GM18508 (cell line): ENCODE results near the gene MARCHF7.
"Not testable (repeated sequence)": the region's sequence is repeated elsewhere in the genome, so short reads cannot be mapped to it uniquely, and the experiment has no call there.

ENCODE experiments used
- ATAC-seq: cut with Tn5 transposase; IDR thresholded peaks from one replicate; pipeline ENCODE4 v1.9.1; 2021; ENCODE audit warnings: moderate number of reproducible peaks; ENCODE audit not compliant: insufficient read depth, unreplicated experiment

The MARCHF7 gene

DNA sequence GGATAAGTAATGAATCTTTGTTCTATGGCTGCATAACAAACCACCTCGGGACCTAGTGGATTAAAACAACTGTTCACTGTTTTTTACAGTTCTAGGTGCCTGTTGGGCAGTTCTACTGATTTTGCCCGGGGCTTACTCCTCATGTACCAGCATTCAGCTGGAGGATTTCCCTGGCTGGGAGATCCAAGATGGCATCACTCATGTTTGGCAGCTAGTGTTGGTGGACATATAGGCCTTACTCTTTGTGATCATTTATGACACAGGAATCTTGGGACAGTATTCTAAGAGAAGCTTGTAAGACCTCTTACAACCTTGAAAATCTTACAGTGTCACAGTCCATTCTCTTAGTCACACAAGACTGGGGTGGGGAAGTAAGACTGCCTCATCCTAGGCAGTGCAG, 4.6 kb downstream of the MARCHF7 start:
- no peak for ATAC-seq

DNA sequence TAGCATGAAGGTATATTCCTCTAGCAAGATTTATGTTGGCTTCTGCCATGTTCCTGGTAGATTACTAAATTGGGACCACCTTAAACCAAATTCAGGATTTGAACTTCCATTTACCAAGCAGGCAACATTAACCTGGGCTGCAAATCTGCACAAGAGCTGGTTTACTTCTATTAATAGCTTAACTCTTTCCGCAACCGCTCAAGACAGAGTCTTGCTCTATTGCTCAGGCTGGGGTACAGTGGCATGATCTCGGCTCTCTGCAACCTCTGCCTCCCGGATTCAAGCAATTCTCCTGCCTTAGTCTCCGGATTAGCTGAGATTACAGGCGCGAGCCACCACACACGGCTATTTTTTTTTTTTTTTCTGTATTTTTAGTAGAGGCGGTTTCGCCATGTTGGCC, 8.4 kb downstream of the MARCHF7 start:
- no peak for ATAC-seq

- ATAC-seq, result no peak
Observed at GRCh38 chr2:159722580-159722979, 10.3 kb downstream of the MARCHF7 start.

DNA sequence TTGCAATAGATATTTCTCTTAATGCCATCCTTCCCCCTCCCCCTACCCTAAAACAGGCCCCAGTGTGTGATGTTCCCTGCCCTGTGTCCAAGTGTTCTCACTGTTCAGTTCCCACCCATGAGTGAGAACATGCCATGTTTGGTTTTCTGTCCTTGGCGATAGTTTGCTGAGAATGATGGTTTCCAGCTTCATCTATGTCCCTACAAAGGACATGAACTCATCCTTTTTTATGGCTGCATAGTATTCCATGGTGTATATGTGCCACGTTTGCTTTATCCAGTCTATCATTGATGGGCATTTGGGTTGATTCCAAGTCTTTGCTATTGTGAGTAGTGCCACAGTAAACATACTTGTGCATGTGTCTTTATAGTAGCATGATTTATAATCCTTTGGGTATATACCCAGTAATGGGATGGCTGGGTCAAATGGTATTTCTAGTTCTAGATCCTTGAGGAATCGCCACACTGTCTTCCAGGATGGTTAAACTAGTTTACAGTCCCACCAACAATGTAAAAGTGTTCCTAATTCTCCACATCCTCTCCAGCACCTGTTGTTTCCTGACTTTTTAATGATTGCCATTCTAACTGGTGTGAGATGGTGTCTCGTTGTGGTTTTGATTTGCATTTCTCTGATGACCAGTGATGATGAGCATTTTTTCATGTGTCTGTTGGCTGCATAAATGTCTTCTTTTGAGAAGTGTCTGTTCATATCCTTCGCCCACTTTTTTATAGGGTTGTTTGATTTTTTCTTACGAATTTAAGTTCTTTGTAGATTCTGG, 12.7 kb downstream of the MARCHF7 start:
- ATAC-seq, result not testable (repeated sequence)

DNA sequence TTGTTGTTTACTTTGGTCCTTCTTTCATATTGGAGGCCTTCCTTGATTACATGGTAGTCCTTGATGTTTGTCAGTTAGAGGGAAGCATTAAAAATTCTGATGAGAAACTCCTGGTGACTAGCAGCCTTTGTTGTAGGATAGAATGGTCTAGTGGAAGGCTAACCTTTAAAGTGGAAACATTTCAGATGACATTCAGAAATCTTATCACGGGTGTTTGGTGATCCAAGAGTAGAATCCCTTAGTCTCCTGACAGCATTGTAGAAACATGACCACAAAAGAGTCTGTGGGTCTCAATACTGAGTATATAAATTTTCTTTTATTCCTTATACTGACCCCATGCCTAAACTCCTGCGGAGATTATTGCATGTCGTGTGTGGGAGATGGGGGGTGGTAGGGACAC, 13.4 kb downstream of the MARCHF7 start:
- ATAC-seq, result no peak

DNA sequence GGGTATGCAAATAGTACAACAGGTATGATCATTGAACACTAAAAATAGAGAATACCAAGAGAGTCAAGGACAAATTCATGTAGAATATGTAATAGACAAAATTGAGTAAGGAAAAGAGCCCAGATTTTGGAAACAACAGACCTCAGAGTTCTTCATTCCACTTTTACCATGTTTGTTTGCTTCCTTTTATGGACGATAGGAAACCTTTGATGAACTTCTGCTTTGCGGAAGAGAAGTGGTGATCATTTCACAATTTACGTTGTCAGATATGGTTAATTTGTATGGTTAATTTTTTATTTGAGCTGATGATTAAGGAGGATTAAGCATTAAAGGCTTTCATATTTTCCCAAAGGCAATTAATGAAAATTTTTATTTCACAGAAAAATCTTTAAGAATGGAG, 16.3 kb downstream of the MARCHF7 start:
- ATAC-seq, result no peak

DNA sequence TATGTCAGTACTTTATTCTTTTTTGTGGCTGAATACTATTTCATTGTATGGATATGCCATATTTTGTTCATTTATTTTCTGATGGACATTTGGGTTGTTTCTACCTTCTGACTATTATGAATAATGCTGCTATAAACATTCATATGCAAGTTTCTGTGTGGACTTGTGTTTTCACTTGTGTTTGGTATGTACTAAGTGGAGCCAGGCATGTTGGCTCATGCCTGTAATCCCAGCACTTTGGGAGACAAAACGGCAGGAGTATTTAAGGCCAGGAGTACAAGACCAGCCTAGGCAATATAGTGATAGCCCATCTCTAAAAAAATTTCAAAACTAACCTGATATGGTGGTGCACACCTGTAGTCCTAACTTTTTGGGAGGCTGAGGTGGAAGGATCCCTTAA, 23.3 kb downstream of the MARCHF7 start:
- no peak for ATAC-seq

- ATAC-seq, result no peak
Observed at GRCh38 chr2:159736048-159736447, 23.7 kb downstream of the MARCHF7 start.

- ATAC-seq, result no peak
Observed at GRCh38 chr2:159737292-159737916, 25.1 kb downstream of the MARCHF7 start.

DNA sequence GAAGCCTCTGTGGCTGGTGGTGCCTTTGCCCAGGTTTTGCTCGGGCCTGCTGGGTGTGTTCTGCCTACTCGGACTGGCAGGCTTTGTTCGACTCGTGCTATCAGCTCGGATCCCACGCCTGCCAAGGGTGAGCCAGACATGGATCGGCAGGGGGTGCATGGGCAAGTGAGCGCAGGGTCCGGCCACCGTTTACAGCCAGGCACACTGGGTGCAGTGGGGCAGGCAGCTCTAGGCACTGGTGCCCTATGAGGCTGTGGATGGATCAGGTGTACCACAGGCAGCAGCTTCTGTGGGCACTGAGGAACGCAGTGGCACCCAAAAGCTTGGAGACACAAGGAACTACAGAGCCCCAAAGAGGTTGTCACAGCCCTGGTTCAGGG, 25.6 kb downstream of the MARCHF7 start:
- ATAC-seq, result no peak

DNA sequence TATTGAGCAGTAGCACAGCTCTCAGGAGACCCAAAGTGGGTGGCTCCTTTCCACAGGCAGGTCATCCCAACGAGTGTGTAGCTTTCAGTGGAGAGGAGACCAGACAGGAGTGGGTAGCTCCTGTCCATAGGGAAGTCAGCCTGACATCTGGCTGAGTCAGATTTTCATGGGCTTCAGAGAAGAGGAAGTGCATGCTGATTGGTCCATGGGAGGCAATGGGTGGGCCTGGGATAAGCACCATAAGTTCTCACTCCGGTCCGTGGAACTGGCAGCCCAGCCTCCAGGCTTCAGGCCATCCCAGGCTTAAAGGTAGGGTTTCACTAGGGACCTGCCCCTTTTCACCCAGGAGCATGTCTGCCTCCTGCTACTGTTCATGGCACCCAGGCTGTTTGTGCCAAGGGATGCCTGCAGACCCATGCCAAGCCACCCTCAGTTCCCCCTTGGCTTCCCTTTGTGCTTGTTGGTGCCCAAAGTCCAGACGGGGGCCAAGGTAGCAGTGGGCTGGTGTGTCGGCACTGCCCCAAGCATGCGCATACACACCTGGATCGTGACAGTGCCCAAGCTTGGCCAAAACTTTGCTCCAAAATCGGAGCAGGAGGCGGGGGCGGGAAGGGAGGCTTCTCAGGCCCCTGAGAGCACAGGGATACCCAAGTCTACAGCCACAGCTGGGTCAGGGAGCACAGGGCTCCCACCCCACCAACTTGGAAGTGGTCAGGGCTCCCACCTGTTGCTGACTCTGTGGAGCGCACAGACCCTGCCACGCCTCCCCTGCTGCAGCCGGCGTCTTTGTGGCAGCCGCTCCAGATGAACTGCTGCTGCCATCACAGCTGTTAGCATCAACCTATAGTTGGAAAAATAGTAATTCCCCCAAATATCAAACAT, 26.4 kb downstream of the MARCHF7 start:
- ATAC-seq, result no peak

DNA sequence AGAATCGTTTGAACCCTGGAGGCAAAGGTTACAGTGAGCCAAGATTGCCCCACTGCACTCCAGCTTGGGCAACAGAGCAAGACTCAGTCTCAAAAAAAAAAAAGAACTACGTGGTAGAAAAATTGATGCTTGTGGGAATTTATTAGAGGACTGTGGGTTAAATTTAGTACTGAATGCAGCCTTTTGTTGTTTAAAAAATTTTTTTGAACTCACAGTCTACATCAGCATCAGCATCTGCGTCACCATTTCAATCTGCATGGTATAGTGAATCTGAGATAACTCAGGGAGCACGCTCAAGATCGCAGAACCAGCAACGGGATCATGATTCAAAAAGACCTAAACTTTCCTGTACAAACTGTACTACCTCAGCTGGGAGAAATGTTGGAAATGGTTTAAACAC, 30.5 kb downstream of the MARCHF7 start:
- ATAC-seq, result no peak

- ATAC-seq, result no peak
Observed at GRCh38 chr2:159744363-159744762, 32.1 kb downstream of the MARCHF7 start.

- ATAC-seq, result not testable (repeated sequence)
Observed at GRCh38 chr2:159745237-159745636, 32.9 kb downstream of the MARCHF7 start.

- ATAC-seq, result no peak
Observed at GRCh38 chr2:159748089-159748488, 35.8 kb downstream of the MARCHF7 start.

- ATAC-seq, result no peak
Observed at GRCh38 chr2:159750873-159751272, 38.6 kb downstream of the MARCHF7 start.

DNA sequence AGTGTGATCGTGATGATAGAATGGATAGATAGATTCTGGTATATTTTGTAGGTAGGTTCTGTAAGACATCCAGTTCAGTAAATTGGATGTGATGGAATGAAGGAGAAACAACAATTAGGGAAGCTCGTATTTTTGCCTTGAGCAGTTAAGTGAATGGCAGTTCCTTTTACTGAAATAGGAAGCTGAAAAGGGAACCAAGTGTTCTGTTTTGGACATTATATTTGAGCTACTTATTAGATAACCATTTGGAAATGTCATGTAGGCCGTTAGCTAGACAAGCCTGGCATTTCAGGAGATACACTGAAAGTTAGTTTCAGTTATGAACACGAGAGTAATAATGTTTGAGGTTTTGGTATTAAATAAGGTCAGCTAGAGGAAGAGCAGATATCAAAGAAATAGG, 41.5 kb downstream of the MARCHF7 start:
- ATAC-seq, result no peak

GRCh38 chr2:159755014-159755413, 42.7 kb downstream of the MARCHF7 start:
- ATAC-seq, result no peak

DNA sequence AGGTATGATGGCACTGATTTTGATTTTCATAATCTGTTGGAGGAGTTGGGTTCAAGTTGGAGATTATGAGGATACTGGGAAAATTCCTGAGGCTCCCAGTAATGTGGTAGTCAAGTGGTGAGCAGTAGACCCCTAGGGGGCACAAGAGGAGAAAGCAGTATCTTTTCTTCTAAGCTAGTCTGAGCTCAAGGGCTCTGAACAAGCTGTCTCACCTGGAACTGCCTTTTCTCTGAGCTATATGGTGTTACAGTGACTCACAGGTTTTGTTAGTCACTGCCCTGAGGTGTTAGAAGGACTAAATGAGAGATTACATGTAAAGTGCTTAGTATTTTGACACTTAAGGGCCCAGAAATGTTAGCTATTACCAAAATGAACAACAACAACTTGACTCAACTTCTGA, 43.5 kb downstream of the MARCHF7 start:
- ATAC-seq, result no peak

DNA sequence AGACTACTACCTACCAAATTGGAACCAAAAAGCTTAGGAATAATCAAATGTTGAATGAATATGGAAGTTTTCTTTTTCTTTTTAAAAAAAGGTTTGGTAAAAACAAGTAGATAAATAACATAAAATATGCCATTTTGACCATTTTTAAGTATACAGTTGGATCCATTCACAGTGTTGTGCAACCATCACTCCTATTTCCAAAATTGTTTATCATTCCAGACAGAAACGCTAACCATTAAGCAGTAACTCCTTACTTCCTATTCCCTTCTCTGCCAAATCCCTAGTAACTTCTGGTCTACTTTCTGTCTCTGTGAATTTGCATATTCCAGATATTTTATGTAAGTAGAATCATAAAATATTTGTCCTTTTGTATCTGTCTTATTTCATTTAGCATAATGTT, 45.9 kb downstream of the MARCHF7 start:
- no peak for ATAC-seq

DNA sequence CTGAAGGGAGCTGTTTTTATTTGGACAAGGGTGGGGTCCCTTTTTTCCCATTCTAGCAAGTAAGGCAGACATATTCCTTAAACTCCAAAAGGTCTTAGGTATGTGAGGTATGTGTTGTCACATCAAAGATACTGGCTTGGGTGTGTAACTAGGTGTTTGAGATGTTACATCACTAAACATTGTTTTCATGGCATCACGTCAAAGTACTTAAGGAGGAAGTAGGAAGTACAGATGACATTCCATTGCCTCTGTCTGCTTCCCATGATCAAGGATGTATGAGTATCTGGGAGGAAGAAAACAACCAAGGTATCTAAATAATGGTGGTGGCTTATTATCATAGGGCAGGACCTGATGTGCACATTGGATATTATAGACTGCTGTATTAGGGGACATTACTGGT, 46.4 kb downstream of the MARCHF7 start:
- ATAC-seq, result no peak
